B cell (primary cell): Measurements from ENCODE around the gene MRPL36. TPM values are rescaled to one million over a fixed set of nuclear protein-coding genes. Genes with fewer than 3 reads are reported as not detected.

Experiments
- ATAC-seq: fragments of 200-7000 bp; cut with Tn5 transposase; one replicate; pipeline ENCODE4 v1.10.0; 2021; ENCODE audit warnings: low read depth, mild to moderate bottlenecking, moderate number of reproducible peaks, moderate library complexity
- CTCF ChIA-PET: fragments of 350-600 bp; sonication (Branson Sonifier 250); formaldehyde crosslinking; loops from one replicate; lab custom pipeline; 2021; ENCODE audit warnings: antibody characterized with exemption, inconsistent platforms; lab: Charles Lee
- POLR2A ChIA-PET: fragments of 350-600 bp; sonication (Branson Sonifier 250); formaldehyde crosslinking; loops from one replicate; lab custom pipeline; 2021; ENCODE audit warnings: antibody characterized with exemption; lab: Charles Lee
- DNase-seq: peaks from one replicate; pipeline ENCODE4 v3.0.0; 2013
- H2AFZ ChIP-seq: 2 replicates; pipeline ENCODE4 v1.6.1; 2012; ENCODE audit warnings: mild to moderate bottlenecking, low read depth, low read length; ENCODE audit not compliant: insufficient read depth, poor library complexity, severe bottlenecking
- H3K27ac ChIP-seq, 2 donors: 1 replicate in 1 of 2; 2 replicates in 1 of 2; pipeline ENCODE4 v1.5.1; 2012 to 2013; ENCODE audit warnings: low read length in 2 of 2, mild to moderate bottlenecking in 2 of 2, moderate library complexity in 1 of 2
- H3K27me3 ChIP-seq, 4 experiments: fragments of 200-600 bp in 1 of 4; sonication (generic) in 1 of 4; replicated peaks in 1 of 4; 1 replicate in 2 of 4; 2 replicates in 2 of 4; pipeline versions ENCODE4 v1.6.1 to v1.7.0; 2013 to 2016; ENCODE audit warnings: low read length in 3 of 4, mild to moderate bottlenecking in 2 of 4, mixed read lengths in 1 of 4, moderate library complexity in 1 of 4; ENCODE audit not compliant: insufficient read depth in 4 of 4, control insufficient read depth in 3 of 4; ENCODE audit errors: control extremely low read depth in 1 of 4
- H3K36me3 ChIP-seq, 2 experiments: replicated peaks in 1 of 2; 1 replicate in 1 of 2; 2 replicates in 1 of 2; pipeline versions ENCODE4 v1.6.1 to v1.7.1; 2013; ENCODE audit warnings: low read length in 1 of 2; ENCODE audit not compliant: insufficient read depth in 2 of 2, control insufficient read depth in 1 of 2; ENCODE audit errors: control extremely low read depth in 1 of 2, extremely low read depth in 1 of 2
- H3K4me1 ChIP-seq, 2 donors: fragments of 200-600 bp in 1 of 2; sonication (generic) in 1 of 2; 1 replicate in 1 of 2; 2 replicates in 1 of 2; pipeline versions ENCODE4 v1.5.1 to v1.6.1; 2013 to 2017; ENCODE audit warnings: low read length in 2 of 2; ENCODE audit not compliant: control insufficient read depth in 2 of 2, insufficient read depth in 2 of 2
- H3K4me2 ChIP-seq: replicated peaks from 2 replicates; pipeline ENCODE3; 2012; ENCODE audit warnings: mild to moderate bottlenecking, low read depth, low read length; ENCODE audit not compliant: poor library complexity, severe bottlenecking
- H3K4me3 ChIP-seq, 5 experiments: fragments of 200-600 bp in 1 of 5; sonication (generic) in 1 of 5; 1 replicate in 3 of 5; 2 replicates in 2 of 5; pipeline versions ENCODE4 v1.5.1 to v1.7.0; 2011 to 2016; ENCODE audit warnings: low read length in 4 of 5, mild to moderate bottlenecking in 4 of 5, low read depth in 2 of 5, control low read depth in 1 of 5, moderate library complexity in 1 of 5; ENCODE audit not compliant: insufficient read depth in 1 of 5; ENCODE audit errors: control extremely low read depth in 1 of 5, extremely low read depth in 1 of 5
- H3K79me2 ChIP-seq: fragments of 200-600 bp; sonication (generic); one replicate; pipeline ENCODE4 v1.6.0; 2016; ENCODE audit warnings: low read length; ENCODE audit not compliant: control insufficient read depth, insufficient read depth
- H3K9ac ChIP-seq: fragments of 200-600 bp; sonication (generic); 2 replicates; pipeline ENCODE4 v1.6.1; 2017; ENCODE audit warnings: mild to moderate bottlenecking, low read length, moderate library complexity
- H3K9me3 ChIP-seq, 3 donors: one replicate each; pipeline versions ENCODE4 v1.6.1 to v1.7.1; 2013; ENCODE audit warnings: low read length in 2 of 3; ENCODE audit not compliant: control insufficient read depth in 2 of 3, insufficient read depth in 1 of 3; ENCODE audit errors: control extremely low read depth in 1 of 3
- H4K20me1 ChIP-seq: 2 replicates; pipeline ENCODE4 v1.6.0; 2012; ENCODE audit warnings: mild to moderate bottlenecking, low read length; ENCODE audit not compliant: insufficient read depth, control insufficient read depth, poor library complexity, severe bottlenecking
- H3K27ac Mint-ChIP-seq: one replicate; pipeline ENCODE4 v1.8.0; 2021; ENCODE audit warnings: mixed read lengths
- H3K27me3 Mint-ChIP-seq: one replicate; pipeline ENCODE4 v1.8.0; 2021; ENCODE audit warnings: mixed read lengths
- H3K4me1 Mint-ChIP-seq: one replicate; pipeline ENCODE4 v1.8.0; 2021; ENCODE audit warnings: mixed read lengths
- H3K4me3 Mint-ChIP-seq: one replicate; pipeline ENCODE4 v1.8.0; 2021; ENCODE audit warnings: mixed read lengths
- H3K9me3 Mint-ChIP-seq: one replicate; pipeline ENCODE4 v1.8.0; 2022; ENCODE audit warnings: mixed read lengths; ENCODE audit not compliant: insufficient read depth
- EZH2 ChIP-seq: IDR thresholded peaks from 2 replicates; pipeline ENCODE4 v1.6.1; 2012; ENCODE audit warnings: borderline replicate concordance, low read depth, mild to moderate bottlenecking, moderate library complexity, low read length; ENCODE audit not compliant: insufficient read depth, poor library complexity, severe bottlenecking
- WGBS: methylation state at CpG from one replicate; pipeline ENCODE4 v1.1.5; 2013; ENCODE audit warnings: missing lambda C conversion rate; ENCODE audit not compliant: insufficient coverage; 5-methylcytosine and 5-hydroxymethylcytosine counted together
- intact Hi-C: fragments of 100-400 bp; cut with micrococcal nuclease; formaldehyde crosslinking; loops from one replicate; pipeline ENCODE4 v1.10.0; 2022
- polyA plus RNA-seq: library from polyadenylated mRNA; depleted of rRNA; stranded (reverse); fragments of >200 nt; gene quantifications from 2 replicates; pipeline ENCODE4 v1.2.3, GENCODE V29; 2012
- total RNA-seq, 2 donors: library from RNA; stranded (reverse); fragments of 120-200 nt in 1 of 2; gene quantifications; 1 replicate in 1 of 2; 2 replicates in 1 of 2; pipeline versions ENCODE4 v1.2.3 to v1.2.4, GENCODE V29; 2013 to 2022
- TF ChIP-seq, protein P1 (sequence below): fragments of 200-600 bp; IDR thresholded peaks from one replicate; pipeline ENCODE4 v1.8.0; 2022; ENCODE audit warnings: antibody characterized with exemption, mild to moderate bottlenecking

MRPL36 gene
- total and polyA plus RNA-seq, 2 donors (not counting 1 experiment from before 2014, with no cell fraction given), result 12.5 to 25.0 TPM

DNA sequence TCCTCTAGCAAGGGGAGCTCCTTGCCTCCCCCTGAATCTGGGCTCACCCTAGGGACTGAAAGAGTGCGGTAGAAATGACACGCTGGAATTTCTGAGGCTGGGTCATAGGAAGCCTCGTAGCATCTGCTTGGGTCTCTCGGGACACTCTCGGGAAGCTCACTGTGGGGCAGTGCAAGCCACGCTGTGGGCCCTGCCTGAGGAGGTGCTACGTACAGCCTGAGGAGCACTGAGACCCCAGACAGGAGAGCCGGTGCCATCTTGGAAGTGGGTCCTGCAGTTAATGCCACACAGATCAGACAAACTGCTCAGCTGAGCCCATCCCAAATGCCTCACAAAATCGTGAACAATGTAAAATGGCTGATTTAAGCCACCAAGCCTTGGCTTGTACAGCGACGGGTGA is 1.8 kb downstream of the MRPL36 start:
- TF ChIP-seq, protein P1, sequence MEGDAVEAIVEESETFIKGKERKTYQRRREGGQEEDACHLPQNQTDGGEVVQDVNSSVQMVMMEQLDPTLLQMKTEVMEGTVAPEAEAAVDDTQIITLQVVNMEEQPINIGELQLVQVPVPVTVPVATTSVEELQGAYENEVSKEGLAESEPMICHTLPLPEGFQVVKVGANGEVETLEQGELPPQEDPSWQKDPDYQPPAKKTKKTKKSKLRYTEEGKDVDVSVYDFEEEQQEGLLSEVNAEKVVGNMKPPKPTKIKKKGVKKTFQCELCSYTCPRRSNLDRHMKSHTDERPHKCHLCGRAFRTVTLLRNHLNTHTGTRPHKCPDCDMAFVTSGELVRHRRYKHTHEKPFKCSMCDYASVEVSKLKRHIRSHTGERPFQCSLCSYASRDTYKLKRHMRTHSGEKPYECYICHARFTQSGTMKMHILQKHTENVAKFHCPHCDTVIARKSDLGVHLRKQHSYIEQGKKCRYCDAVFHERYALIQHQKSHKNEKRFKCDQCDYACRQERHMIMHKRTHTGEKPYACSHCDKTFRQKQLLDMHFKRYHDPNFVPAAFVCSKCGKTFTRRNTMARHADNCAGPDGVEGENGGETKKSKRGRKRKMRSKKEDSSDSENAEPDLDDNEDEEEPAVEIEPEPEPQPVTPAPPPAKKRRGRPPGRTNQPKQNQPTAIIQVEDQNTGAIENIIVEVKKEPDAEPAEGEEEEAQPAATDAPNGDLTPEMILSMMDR, result no peak
- TF ChIP-seq EZH2, result no peak
- Mint-ChIP-seq H3K27ac (no peak overlapping the region), H3K27me3 (no peaks in the 10 kb centered on the region), H3K4me3 (peak overlapping the region; percentile 50), H3K4me1 (peaks cover 54% of the 10 kb centered on the region), H3K9me3 (no peaks in the 10 kb centered on the region)
- CTCF ChIA-PET, result no interaction called here
- H3K36me3 ChIP-seq, result peaks cover 0 to 23% of the 10 kb centered on the region in 2 experiments
- H4K20me1 ChIP-seq, result no peaks in the 10 kb centered on the region
- no peak overlapping the region for H3K4me3 ChIP-seq
- peaks cover 51% of the 10 kb centered on the region for H3K79me2 ChIP-seq
- H3K9ac ChIP-seq, result no peak overlapping the region
- ATAC-seq (no peak), DNase-seq (no peak)
- no peaks in the 10 kb centered on the region for H3K27me3 ChIP-seq
- peak overlapping the region; percentile 14 for H3K4me2 ChIP-seq
- POLR2A ChIA-PET, result no interaction called here
- WGBS, result 75% methylated on average over 11 of the region's 11 CpGs
- peaks cover 17 to 32% of the 10 kb centered on the region in 2 donors for H3K4me1 ChIP-seq
- H3K9me3 ChIP-seq, result no peaks in the 10 kb centered on the region
- intact Hi-C loops, result no loop called here
- H2AFZ ChIP-seq, result no peak overlapping the region
- no peak overlapping the region for H3K27ac ChIP-seq

DNA sequence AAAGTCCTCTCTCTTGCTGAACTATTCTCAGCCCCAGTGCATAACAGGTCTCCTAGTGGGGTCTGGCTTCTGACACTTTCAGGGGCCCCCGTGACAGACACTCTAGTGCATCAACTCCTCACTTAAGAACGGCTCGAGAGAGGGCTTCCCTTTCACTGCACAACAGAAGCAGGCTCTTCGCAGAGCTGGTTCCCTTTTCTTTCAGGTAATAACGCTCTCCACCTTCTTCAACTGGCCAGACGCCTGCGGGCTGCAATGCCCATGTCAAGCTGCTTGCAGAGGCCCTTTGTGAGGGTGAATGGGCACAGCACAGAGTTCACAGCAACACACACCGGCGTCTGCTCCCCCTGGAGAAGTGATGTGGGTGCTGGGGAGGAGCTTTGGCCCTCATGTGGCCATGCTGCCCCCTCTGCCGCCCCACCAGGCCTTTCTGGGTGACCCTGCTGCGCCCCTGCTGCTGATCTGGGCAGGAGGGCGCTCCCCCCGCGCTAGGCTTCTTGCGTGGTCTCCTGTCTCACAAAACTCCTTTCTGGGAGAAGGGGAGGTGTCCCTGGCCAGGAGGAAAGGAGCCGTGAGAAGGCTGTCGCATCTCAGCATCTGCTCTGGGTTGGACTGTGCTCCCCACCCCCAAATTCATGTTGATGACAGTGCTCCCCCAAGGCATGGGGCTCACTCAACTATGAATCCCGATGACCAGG is 2.4 kb downstream of the MRPL36 start:
- H3K27ac Mint-ChIP-seq, result no peak overlapping the region
- no peak overlapping the region for H3K4me3 Mint-ChIP-seq
- no peak overlapping the region for H3K27ac ChIP-seq
- H3K79me2 ChIP-seq, result peaks cover 45% of the 10 kb centered on the region
- H3K9me3 ChIP-seq, result no peaks in the 10 kb centered on the region
- H3K4me2 ChIP-seq, result no peak overlapping the region
- WGBS, result 96% methylated on average over 6 of the region's 18 CpGs
- ChIA-PET POLR2A (no interaction called here), CTCF (no interaction called here)
- no peak overlapping the region for H3K9ac ChIP-seq
- no peaks in the 10 kb centered on the region for H3K27me3 ChIP-seq
- H3K4me1 ChIP-seq, result peaks cover 17 to 36% of the 10 kb centered on the region in 2 donors
- H3K4me1 Mint-ChIP-seq, result peaks cover 57% of the 10 kb centered on the region
- peaks cover 0 to 19% of the 10 kb centered on the region in 2 experiments for H3K36me3 ChIP-seq
- ATAC-seq (no peak), DNase-seq (no peak)
- no peaks in the 10 kb centered on the region for H3K27me3 Mint-ChIP-seq
- H3K9me3 Mint-ChIP-seq, result no peaks in the 10 kb centered on the region
- intact Hi-C loops, result no loop called here
- no peak overlapping the region for H2AFZ ChIP-seq
- TF ChIP-seq EZH2, result no peak
- TF ChIP-seq, protein P1, result no peak
- no peak overlapping the region for H3K4me3 ChIP-seq
- no peaks in the 10 kb centered on the region for H4K20me1 ChIP-seq
